ENCODE data around the gene HBE1.
"Not testable (repeated sequence)": the region's sequence is repeated elsewhere in the genome, so short reads cannot be mapped to it uniquely, and the experiment has no call there.

Gene HBE1

GRCh38 chr11:5252192-5252918, 17.4 kb downstream of the HBE1 start:
- DNase-seq, result no peak

GRCh38 chr11:5251746-5252145, 18.0 kb downstream of the HBE1 start:
- no peak for DNase-seq

GRCh38 chr11:5250543-5251204, 19.1 kb downstream of the HBE1 start:
- DNase-seq, result no peak

- DNase-seq, result not testable (repeated sequence)
Measured at GRCh38 chr11:5249807-5250396, 19.8 kb downstream of the HBE1 start, which contains the start of gene HBG1. TSS of gene HBG1 (minus strand) at chr11:5249857. CDS start at chr11:5249804, 53 bp downstream.

- not testable (repeated sequence) for DNase-seq
Measured at GRCh38 chr11:5248498-5248897, 21.2 kb downstream of the HBE1 start.

GRCh38 chr11:5247472-5248192, 22.1 kb downstream of the HBE1 start:
- no peak for DNase-seq

- DNase-seq, result no peak
Measured at GRCh38 chr11:5246772-5247471, 22.8 kb downstream of the HBE1 start.

GRCh38 chr11:5245155-5245554, 24.6 kb downstream of the HBE1 start:
- DNase-seq, result no peak

GRCh38 chr11:5243816-5244180, 25.9 kb downstream of the HBE1 start:
- no peak for DNase-seq

GRCh38 chr11:5242933-5243815, 26.6 kb downstream of the HBE1 start:
- DNase-seq, result no peak

- DNase-seq, result no peak
Measured at GRCh38 chr11:5242208-5242607, 27.5 kb downstream of the HBE1 start.

- DNase-seq, result no peak
Measured at GRCh38 chr11:5241458-5241857, 28.3 kb downstream of the HBE1 start.

- DNase-seq, result no peak
Measured at GRCh38 chr11:5240458-5240857, 29.3 kb downstream of the HBE1 start.

- no peak for DNase-seq
Measured at GRCh38 chr11:5240056-5240455, 29.7 kb downstream of the HBE1 start.

- DNase-seq, result no peak
Measured at GRCh38 chr11:5239046-5239445, 30.7 kb downstream of the HBE1 start.

GRCh38 chr11:5238486-5238885, 31.3 kb downstream of the HBE1 start:
- DNase-seq, result no peak

GRCh38 chr11:5237420-5237819, 32.3 kb downstream of the HBE1 start:
- DNase-seq, result no peak

GRCh38 chr11:5235364-5236095, 34.2 kb downstream of the HBE1 start:
- DNase-seq, result no peak

GRCh38 chr11:5234381-5234834, 35.3 kb downstream of the HBE1 start, which contains the start of gene HBD:
TSS of gene HBD (minus strand) at chr11:5234483. CDS start at chr11:5234433, 50 bp downstream.
- no peak for DNase-seq

GRCh38 chr11:5233307-5233706, 36.4 kb downstream of the HBE1 start:
- no peak for DNase-seq

- DNase-seq, result no peak
Measured at GRCh38 chr11:5232821-5233220, 36.9 kb downstream of the HBE1 start.

All from stimulated activated CD4-positive, alpha-beta T cell treated with anti-CD3 and anti-CD28 coated beads, Interleukin-1b, Interleukin-23, amount 100 ng/mL, for 48 hours (primary cell).